ENCODE data around the gene CDADC1.
"Not testable (repeated sequence)": the region's sequence is repeated elsewhere in the genome, so short reads cannot be mapped to it uniquely, and the experiment has no call there.

Gene CDADC1

DNA sequence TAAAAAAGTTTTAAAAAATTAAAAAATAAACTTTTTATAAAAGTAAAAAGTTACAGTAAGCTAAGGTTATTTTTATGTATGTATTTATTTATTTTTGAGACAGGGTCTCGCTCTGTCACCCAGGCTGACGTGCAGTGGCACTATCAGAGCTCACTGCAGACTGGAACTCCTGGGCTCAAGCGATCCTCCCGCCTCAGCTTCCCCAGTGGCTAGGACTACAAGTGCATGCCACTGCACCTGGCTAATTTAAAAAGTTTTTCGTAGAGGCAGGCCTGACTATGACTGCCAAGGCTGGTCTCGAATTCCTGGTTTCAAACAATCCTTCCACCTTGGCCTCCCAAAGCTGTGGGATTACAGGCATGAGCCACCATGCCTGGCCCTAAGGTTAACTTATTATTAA is 64.1 kb downstream of the CDADC1 start:
- Mint-ChIP-seq H3K4me1 (no peaks in the 10 kb centered on the region), H3K4me3 (no peak overlapping the region), H3K27ac (ENCODE audit: low read depth) (no peak overlapping the region), H3K27me3 (no peaks in the 10 kb centered on the region), H3K36me3 (ENCODE audit: insufficient read depth) (peaks cover 3% of the 10 kb centered on the region), H3K9me3 (no peaks in the 10 kb centered on the region)
- ATAC-seq (replicated peaks; ENCODE audit: extremely low read depth, poor library complexity, severe bottlenecking) (no peak), DNase-seq (ENCODE audit: low spot score in 2 of 2) (no peak)

DNA sequence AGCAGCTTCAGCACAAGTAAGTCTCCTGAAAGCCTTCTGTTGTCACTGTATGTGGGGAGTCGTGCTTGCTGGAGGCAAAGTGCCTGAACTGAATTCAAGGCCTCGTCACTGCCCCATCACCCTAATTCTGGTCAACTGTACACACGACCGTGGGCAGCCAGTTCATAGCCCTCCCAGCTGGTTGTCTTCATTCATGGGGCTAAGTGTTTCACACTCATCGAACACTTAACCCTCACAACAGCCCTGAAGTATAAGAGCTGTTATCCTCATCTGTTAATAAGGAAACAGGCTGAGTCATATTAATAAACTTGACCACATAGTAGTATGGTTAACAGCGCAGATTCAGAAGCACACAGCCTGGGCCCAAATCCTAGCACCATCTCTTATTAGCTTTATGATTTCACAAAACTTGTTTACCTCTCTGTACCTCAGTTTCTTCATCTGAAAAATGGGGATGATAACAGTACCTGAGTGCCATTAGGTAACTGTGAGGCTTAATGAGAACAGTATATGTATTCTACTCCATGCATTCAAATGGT is 66.7 kb downstream of the CDADC1 start:
- H3K27ac Mint-ChIP-seq (ENCODE audit: low read depth): no peak overlapping the region
- H3K36me3 Mint-ChIP-seq (ENCODE audit: insufficient read depth): peaks cover 3% of the 10 kb centered on the region
- no peaks in the 10 kb centered on the region for H3K4me1 Mint-ChIP-seq
- no peaks in the 10 kb centered on the region for H3K9me3 Mint-ChIP-seq
- DNase-seq (ENCODE audit: low spot score in 2 of 2) (no peak), ATAC-seq (replicated peaks; ENCODE audit: extremely low read depth, poor library complexity, severe bottlenecking) (no peak)
- H3K4me3 Mint-ChIP-seq: no peak overlapping the region
- H3K27me3 Mint-ChIP-seq: no peaks in the 10 kb centered on the region

DNA sequence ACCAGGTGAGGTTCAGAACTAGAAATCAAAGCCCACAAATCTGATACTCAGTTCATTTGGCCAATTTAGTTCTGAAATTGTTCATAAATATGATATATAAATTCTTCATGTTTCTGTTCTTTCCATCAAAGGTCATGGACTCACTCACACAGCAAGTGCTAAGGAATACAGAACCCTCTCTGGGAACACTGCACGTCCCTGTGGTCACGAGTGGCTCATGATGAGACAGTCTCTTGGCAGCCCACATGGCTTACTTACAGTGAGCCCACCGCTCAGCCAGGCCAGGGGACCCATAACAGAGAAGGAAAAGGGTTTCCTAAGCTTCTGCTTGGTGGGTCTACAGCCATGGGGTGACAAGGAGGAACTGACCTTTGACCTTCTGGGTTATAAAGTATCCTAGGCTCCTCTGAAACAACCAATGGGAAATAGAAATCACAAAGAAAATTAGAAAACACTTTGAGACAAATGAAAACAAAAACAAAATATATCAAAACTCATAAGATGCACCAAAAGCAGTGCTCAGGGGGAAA is 67.4 kb downstream of the CDADC1 start:
- Mint-ChIP-seq H3K36me3 (ENCODE audit: insufficient read depth) (peaks cover 3% of the 10 kb centered on the region), H3K9me3 (no peaks in the 10 kb centered on the region), H3K27me3 (no peaks in the 10 kb centered on the region)

DNA sequence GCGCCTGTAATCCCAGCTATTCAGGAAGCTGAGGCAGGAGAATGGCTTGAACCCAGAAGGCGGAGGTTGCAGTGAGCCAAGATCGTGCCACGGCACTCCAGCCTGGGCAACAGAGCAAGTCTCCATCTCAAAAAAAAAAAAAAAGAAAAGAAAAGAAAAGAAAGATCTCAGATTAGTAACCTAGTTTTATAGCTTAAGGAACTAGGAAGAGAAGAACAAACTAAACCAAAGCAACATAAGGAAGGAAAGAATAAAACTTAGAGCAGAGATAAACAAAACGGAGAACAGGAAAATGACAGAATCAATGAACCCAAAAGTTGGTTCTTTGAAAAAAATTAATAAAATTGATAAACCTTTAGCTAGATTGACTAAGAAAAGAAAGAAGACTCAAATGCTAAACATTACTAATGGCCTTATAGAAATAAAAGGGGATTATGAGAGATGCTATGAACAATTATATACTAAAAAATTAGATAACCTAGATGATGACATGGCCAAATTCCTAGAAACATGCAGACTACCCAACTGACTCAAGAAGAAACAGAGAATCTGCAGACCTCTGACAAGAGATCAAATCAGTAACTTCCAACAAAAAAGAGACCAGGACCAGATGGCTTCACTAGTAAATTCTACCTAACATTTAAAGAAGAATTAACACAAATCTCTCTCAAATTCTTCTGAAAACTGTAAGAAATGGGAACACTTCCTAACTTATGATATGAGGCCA is 68.2 kb downstream of the CDADC1 start:
- no peak for ATAC-seq (replicated peaks; ENCODE audit: extremely low read depth, poor library complexity, severe bottlenecking)
- Mint-ChIP-seq H3K9me3 (no peaks in the 10 kb centered on the region), H3K4me3 (no peak overlapping the region), H3K4me1 (peaks cover 10% of the 10 kb centered on the region), H3K27me3 (no peaks in the 10 kb centered on the region), H3K27ac (ENCODE audit: low read depth) (no peak overlapping the region), H3K36me3 (ENCODE audit: insufficient read depth) (peaks cover 3% of the 10 kb centered on the region)
- no peak for DNase-seq (ENCODE audit: low spot score in 2 of 2)

More for the DNA sequence above, 67.4 kb downstream of the CDADC1 start:
- Mint-ChIP-seq H3K4me1 (peaks cover 1% of the 10 kb centered on the region), H3K27ac (ENCODE audit: low read depth) (no peak overlapping the region), H3K4me3 (no peak overlapping the region)
- ATAC-seq (replicated peaks; ENCODE audit: extremely low read depth, poor library complexity, severe bottlenecking) (no peak), DNase-seq (ENCODE audit: low spot score in 2 of 2) (no peak)

- ATAC-seq (replicated peaks; ENCODE audit: extremely low read depth, poor library complexity, severe bottlenecking) (no peak), DNase-seq (ENCODE audit: low spot score in 2 of 2) (no peak)
- Mint-ChIP-seq H3K4me3 (no peak overlapping the region), H3K27ac (ENCODE audit: low read depth) (no peak overlapping the region), H3K4me1 (peaks cover 15% of the 10 kb centered on the region), H3K27me3 (no peaks in the 10 kb centered on the region), H3K9me3 (no peaks in the 10 kb centered on the region), H3K36me3 (ENCODE audit: insufficient read depth) (peaks cover 3% of the 10 kb centered on the region)
Measured at GRCh38 chr13:49319551-49319950, 71.8 kb downstream of the CDADC1 start.

- Mint-ChIP-seq H3K4me3 (no peak overlapping the region), H3K36me3 (ENCODE audit: insufficient read depth) (peaks cover 3% of the 10 kb centered on the region), H3K9me3 (no peaks in the 10 kb centered on the region), H3K4me1 (peaks cover 15% of the 10 kb centered on the region), H3K27me3 (no peaks in the 10 kb centered on the region), H3K27ac (ENCODE audit: low read depth) (no peak overlapping the region)
- ATAC-seq (replicated peaks; ENCODE audit: extremely low read depth, poor library complexity, severe bottlenecking): no peak
- DNase-seq (ENCODE audit: low spot score in 2 of 2): no peak
Measured at GRCh38 chr13:49319951-49320350, 72.2 kb downstream of the CDADC1 start.

- DNase-seq (ENCODE audit: low spot score in 2 of 2): no peak
- no peak overlapping the region for H3K4me3 Mint-ChIP-seq
- H3K27ac Mint-ChIP-seq (ENCODE audit: low read depth): no peak overlapping the region
- ATAC-seq (replicated peaks; ENCODE audit: extremely low read depth, poor library complexity, severe bottlenecking): no peak
- no peaks in the 10 kb centered on the region for H3K36me3 Mint-ChIP-seq (ENCODE audit: insufficient read depth)
- H3K9me3 Mint-ChIP-seq: no peaks in the 10 kb centered on the region
- H3K27me3 Mint-ChIP-seq: no peaks in the 10 kb centered on the region
- peaks cover 15% of the 10 kb centered on the region for H3K4me1 Mint-ChIP-seq
Measured at GRCh38 chr13:49320975-49321374, 73.2 kb downstream of the CDADC1 start.

DNA sequence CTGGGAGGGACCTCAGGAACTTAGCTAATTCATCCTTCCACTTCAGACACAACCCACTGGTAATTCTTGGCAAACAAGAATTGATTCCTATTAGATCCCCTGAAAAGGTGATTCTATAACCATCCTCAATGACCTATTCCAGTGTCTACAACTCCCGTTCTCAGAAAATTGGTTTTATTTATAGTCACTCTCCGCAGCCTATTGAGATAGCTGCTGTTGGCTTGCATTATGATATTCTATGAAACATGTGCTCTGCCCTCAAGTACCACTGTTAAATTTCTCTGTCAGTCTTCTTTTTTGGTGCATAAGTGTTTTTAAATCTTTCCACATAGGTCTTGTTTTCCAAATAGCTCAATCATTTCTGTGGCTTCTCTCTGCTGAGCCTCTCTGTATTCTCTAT is 75.0 kb downstream of the CDADC1 start:
- Mint-ChIP-seq H3K27ac (ENCODE audit: low read depth) (no peak overlapping the region), H3K4me3 (no peak overlapping the region), H3K36me3 (ENCODE audit: insufficient read depth) (no peaks in the 10 kb centered on the region), H3K9me3 (no peaks in the 10 kb centered on the region), H3K4me1 (peaks cover 15% of the 10 kb centered on the region), H3K27me3 (no peaks in the 10 kb centered on the region)
- ATAC-seq (replicated peaks; ENCODE audit: extremely low read depth, poor library complexity, severe bottlenecking): no peak
- no peak for DNase-seq (ENCODE audit: low spot score in 2 of 2)

DNA sequence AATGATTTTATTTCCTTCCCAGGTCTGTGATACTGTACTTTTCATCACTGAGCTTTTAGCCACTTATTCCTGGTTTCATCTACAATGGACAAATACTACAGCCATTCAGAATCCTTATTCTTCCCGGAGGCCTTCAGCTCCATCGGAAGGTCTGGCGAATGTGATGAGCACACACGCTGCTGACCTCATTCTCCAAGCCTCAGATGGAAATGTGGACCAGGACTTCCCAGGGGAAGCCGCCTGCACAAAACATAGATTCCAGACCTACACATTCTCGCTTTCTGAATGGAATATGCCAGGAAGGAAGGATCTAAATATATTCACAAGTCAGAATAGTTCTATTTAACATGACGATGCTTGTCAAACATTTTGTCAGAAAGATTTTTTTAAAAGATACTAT is 75.6 kb downstream of the CDADC1 start:
- no peaks in the 10 kb centered on the region for H3K36me3 Mint-ChIP-seq (ENCODE audit: insufficient read depth)
- no peak for ATAC-seq (replicated peaks; ENCODE audit: extremely low read depth, poor library complexity, severe bottlenecking)
- H3K4me3 Mint-ChIP-seq: no peak overlapping the region
- no peak for DNase-seq (ENCODE audit: low spot score in 2 of 2)
- no peak overlapping the region for H3K27ac Mint-ChIP-seq (ENCODE audit: low read depth)
- no peaks in the 10 kb centered on the region for H3K9me3 Mint-ChIP-seq
- H3K4me1 Mint-ChIP-seq: peaks cover 15% of the 10 kb centered on the region
- H3K27me3 Mint-ChIP-seq: no peaks in the 10 kb centered on the region

DNA sequence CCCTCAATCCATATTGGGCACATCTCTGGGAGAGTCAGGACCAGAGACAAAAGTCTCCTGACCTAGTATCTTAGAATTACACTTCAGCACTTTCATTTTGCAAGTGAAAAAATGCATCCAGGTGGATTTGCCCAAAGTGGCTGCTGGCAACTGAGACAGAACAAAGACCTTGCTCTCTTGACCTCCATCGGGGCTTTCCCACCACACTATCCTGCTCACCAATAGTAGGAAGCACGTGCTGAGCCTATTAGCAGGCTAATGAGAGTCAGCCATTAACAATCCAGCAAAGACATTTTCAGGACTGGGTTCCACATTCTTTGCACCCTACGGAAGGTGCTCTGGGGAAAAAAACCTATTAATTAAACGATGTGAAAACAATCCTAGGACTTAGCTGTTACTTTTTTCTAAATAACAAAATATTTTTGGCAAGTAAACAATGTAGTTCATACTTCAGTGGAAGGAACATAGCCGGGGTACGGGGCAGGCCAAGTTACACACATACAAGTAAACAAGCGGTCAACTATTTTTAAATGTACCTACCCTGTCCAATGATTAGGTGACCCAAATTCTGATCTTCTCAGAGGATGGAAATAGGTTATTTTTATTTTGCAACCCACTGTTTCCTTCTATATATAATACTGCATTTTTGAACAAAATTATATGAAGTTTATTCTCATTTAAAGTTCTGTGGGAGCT is 78.6 kb downstream of the CDADC1 start:
- Mint-ChIP-seq H3K27ac (ENCODE audit: low read depth) (no peak overlapping the region), H3K27me3 (no peaks in the 10 kb centered on the region), H3K4me3 (no peak overlapping the region), H3K36me3 (ENCODE audit: insufficient read depth) (peaks cover 4% of the 10 kb centered on the region), H3K9me3 (no peaks in the 10 kb centered on the region), H3K4me1 (peaks cover under 1% of the 10 kb centered on the region)
- DNase-seq (ENCODE audit: low spot score in 2 of 2): no peak
- ATAC-seq (replicated peaks; ENCODE audit: extremely low read depth, poor library complexity, severe bottlenecking): no peak

- not testable (repeated sequence) for H3K4me3 Mint-ChIP-seq; H3K27ac Mint-ChIP-seq (ENCODE audit: low read depth); H3K4me1 Mint-ChIP-seq; H3K36me3 Mint-ChIP-seq (ENCODE audit: insufficient read depth); ATAC-seq (replicated peaks; ENCODE audit: extremely low read depth, poor library complexity, severe bottlenecking); H3K9me3 Mint-ChIP-seq; DNase-seq (ENCODE audit: low spot score in 2 of 2); H3K27me3 Mint-ChIP-seq
Measured at GRCh38 chr13:49327145-49327544, 79.4 kb downstream of the CDADC1 start.

DNA sequence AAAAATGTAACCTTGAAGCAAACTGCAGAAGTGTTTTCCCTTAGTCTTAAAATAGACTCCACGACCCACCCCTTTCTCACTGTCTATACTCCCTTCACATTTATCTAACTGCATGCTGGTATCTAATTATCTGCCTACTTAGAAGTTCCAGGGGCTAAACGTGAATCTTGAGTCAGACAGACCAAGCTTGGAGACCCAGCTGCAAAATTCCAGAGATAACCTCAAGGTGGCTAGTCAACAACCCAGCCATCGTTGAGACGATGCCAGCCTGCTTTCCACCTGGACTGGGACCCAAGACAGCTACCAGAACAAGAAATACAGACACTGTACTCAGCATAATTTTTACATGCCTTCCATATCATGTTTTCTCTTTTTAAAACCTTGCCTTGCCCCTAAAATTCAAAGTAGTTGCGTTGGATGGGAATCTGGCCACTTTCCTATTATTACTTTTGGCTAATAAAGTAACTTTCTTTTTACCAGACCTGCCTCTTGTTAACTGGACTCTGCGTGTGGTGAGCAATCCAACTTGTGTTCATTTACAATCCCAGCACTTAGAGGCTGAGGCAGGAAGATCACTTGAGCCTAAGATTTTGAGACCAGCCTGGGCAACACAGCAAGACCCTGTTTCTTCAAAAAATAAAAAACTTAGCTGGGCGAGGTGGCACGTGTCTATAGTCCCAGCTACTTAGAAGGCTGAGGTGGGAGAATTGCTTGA is 82.3 kb downstream of the CDADC1 start:
- no peak for DNase-seq (ENCODE audit: low spot score in 2 of 2)
- H3K27ac Mint-ChIP-seq (ENCODE audit: low read depth): no peak overlapping the region
- H3K4me3 Mint-ChIP-seq: no peak overlapping the region
- H3K4me1 Mint-ChIP-seq: no peaks in the 10 kb centered on the region
- no peak for ATAC-seq (replicated peaks; ENCODE audit: extremely low read depth, poor library complexity, severe bottlenecking)
- H3K27me3 Mint-ChIP-seq: no peaks in the 10 kb centered on the region
- H3K36me3 Mint-ChIP-seq (ENCODE audit: insufficient read depth): peaks cover 6% of the 10 kb centered on the region
- no peaks in the 10 kb centered on the region for H3K9me3 Mint-ChIP-seq

Data from central memory CD8-positive, alpha-beta T cell (primary cell).